Epidermal melanocyte (primary cell): ENCODE data around the gene SHPK.

Experiments used
- DNase-seq: peaks from one replicate; pipeline ENCODE4 v3.0.0; 2011; ENCODE audit warnings: low spot score; ENCODE audit not compliant: insufficient read length

SHPK gene

GRCh38 chr17:3627769-3628167 lies 8.3 kb downstream of the SHPK start:
- DNase-seq, result no peak

DNA sequence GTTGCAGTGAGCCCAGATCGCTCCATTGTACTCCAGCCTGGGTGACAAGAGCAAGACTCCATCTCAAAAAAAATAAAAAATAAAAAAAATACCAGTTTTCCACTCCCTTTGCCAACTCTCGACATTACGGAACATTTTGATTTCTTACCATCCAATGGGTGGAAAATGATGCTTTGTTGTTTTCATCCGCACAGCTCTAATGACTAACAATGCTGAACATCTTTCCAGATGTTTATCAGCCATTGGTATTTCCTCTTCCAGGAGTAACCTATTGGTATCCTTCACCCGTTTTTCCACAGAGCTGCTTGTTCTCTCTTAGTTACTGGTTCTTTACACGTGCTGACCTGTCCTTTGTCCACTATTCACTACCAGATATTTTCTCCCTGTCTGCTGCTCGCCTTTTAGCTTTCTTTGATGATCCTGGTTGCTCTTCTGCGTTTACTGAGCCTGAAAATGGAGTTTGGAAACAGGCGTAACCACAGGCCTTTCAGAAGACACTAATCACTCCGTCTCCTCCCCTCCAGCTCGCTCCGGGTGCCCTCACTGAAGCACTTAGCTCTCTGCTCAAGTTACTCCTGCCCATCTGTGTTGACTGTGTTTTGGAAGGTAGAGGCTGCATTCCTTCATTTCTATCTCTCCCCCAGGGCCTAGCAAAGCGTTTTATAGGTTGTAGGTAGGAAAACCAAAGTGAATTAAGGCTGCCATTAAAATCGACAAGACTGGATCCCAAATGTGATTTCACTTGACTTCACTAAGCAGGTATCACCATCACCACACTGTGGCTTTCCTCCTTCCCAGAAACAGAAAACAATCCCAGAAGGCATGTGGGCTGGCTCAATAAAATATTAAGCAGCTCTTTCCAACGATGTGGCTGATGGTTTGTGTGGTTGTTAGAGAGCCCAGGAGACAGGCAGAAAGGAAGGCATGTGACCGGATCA lies 8.9 kb downstream of the SHPK start:
- DNase-seq, result no peak

DNA sequence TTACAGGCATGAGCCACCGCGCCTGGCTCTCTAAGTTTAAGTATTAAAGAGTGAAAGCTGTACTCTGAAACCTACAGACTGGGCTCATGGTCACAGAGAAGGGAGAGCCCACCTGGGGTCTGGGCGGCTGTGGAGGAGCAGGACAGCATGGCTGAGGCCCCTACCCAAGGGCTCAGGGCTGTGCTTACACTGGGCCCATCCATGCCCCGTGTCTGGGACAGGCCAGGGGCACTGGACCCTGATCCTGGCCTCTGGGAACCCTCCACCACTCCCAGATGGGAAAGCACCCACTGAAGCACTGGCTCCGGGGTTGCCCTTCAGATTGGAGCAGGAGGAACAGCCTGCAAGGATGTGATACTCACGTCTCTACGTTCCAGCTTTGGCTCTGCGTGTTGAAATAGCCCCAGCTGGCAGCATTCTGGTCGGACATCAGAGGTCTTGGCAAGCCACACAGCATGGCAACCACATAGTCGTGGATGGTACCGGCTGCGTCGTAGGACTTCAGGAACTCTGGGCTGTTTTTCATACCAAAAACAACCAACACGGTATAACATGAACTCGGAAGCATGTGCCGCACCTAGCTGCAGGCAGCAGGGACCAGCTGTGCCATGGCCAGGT lies 13.0 kb downstream of the SHPK start:
- no peak for DNase-seq

- no peak for DNase-seq
These were observed 14.8 kb downstream of the SHPK start for GRCh38 chr17:3621146-3621720.

DNA sequence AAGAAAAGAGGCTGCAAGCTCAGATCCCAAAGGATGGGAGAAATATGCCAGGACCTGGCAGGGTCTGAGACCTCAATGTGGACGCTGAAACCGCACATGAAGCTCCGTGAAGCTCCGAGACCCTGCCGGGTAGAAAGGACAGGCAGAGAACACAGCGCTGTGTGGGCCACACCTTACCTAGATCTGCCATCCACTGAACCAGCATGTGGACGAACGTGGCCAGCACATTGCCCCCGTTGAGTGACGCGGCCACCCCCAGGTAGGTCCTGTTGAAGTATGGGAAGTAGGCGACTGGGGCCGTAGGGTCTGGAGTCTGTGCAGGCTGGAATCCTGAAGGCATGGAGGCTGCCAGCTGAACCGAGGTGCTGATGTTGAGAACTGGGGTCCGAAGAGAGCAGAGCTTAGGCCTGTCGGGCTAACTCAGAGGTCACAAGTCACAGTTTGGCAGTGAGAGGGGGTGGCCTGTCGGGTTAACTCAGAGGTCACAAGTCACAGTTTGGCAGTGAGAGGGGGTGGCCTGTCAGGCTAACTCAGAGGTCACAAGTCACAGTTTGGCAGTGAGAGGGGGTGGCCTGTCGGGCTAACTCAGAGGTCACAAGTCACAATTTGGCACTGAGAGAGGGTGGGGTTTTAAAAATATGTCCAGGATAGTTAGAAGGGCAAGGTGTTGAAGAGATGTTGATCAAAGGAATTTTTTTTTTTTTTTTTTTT lies 20.7 kb downstream of the SHPK start:
- DNase-seq, result no peak

DNA sequence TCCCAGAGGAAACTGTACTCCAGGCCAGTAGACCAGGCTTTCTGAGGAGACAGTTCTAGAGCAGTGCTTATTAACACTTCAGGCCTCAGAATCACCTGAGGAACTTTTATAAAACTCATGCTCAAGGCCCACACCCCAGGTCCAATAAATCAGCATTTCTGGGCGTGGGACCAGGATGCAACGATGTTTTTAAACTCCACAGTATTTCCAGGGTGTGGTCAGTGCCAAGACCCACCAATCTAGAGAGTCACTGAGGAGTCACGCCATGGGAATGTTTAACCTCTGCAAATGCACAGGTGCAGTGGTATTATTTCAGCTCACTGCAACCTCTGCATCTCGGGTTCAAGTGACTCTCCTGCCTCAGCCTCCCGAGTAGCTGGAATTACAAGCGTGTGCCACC lies 22.9 kb downstream of the SHPK start:
- DNase-seq, result no peak

- no peak for DNase-seq
These were observed 25.5 kb downstream of the SHPK start for GRCh38 chr17:3610523-3610922.

DNA sequence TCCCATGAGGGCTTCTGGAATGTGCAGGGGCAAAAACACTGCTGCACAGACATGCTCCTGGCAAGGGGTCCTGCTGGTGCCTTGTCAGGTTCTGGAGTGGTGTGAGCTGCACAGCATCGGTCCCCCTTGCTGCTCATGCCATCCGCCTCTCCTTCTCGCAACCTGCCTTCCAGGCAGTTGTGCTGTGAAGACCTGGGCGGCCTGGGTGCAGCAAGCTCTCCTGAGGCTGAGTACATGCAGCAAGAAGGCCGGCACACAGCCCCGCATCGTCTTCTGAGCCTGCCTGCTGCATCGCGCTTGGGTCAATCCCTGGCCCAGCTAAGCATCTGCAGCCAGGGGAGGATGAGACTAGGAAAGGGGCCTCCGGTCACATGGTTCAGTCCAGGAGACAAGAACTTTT lies 26.4 kb downstream of the SHPK start:
- DNase-seq, result no peak

GRCh38 chr17:3603870-3604259 lies 32.2 kb downstream of the SHPK start:
- no peak for DNase-seq

GRCh38 chr17:3603119-3603869 lies 32.8 kb downstream of the SHPK start:
- no peak for DNase-seq

- no peak for DNase-seq
These were observed 33.6 kb downstream of the SHPK start for GRCh38 chr17:3602499-3602898.

DNA sequence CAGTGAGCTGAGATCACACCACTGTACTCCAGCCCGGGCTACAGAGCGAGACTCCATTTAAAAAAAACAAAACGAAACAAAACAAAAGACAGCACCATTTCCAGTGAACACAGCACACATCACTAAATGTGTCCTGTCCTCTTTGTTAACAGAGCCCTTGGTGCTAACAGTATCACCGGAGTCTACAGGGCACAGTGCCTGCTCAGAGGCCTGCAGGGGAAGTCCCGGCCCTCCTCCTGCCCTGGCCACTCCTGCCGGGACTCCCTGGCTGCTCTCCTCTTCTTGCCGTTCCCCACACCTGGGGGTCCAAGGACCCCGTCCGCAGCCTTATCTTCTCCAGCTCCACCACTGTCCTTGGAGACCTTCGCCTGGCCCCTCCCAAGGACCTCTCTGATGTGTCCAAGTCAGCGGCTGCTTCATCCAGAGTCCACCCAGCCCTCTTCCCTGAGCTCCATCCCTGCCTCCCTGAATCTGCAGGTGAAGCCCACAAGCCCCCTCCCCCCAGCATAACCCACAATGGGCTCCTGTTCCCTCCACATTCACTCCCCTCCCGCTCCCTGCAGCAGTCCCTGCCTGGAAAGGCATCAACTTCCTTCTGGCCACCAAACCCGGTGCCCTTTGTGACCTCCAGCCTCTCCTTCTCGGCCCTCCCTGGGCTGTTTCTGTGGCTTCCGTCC lies 35.4 kb downstream of the SHPK start:
- no peak for DNase-seq

DNA sequence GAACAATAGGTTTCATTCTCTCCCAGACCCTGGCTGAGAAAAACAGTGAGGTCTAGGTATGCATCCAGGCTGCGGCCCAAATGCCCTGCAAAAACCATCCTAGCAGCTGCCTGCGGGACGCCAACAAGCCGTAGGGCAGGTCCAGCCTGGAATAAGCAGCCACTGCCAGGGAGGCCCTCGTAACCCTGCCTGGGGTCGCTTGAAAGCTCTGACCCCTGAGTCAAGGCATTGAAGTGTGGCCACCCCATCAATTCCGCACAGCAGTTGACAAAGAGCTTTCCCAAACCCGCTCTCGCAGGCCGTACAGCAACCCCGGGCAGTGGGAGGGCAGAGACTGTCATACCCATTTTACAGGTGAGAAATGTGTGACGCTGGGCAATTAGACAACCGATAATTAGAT lies 38.0 kb downstream of the SHPK start:
- no peak for DNase-seq

GRCh38 chr17:3596804-3597464 lies 39.1 kb downstream of the SHPK start:
- DNase-seq, result no peak

- DNase-seq, result no peak
These were observed 41.1 kb downstream of the SHPK start for GRCh38 chr17:3594976-3595375.

DNA sequence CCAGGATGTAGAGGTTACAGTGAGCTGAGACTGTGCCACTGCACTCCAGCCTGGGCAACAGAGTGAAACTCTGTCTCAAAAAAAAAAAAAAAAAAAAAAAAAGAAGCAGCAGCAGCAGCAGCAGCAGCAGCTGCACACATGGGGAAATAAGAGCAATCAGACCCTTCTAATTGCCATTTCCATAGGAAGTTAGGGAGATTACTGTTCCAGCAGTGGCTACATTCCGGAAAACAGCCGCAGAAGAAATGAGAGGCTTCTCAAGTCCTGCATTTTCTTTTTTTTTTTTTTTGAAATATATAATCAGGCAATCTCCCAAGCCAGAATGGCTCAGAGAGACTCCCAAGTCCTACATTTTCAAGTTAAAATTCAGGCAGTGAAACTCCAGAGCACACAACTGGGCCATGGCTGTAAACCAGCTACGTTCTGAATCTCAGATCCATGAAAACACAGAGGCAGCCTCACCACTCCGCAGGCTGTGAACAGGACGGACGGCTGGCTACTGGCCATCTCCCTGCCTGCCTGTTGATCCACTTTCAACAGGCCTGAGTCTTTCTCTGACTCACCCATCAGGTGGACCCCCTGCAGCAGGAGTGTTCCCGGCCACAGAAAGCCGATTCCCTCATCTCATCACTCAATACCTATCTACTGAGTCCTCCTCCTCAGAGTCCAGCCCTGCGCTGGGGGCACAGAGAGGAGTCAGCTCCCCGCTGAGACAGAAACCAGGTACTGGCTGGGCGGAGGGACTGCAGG lies 41.8 kb downstream of the SHPK start:
- DNase-seq, result no peak

GRCh38 chr17:3593384-3593783 lies 42.7 kb downstream of the SHPK start:
- no peak for DNase-seq

DNA sequence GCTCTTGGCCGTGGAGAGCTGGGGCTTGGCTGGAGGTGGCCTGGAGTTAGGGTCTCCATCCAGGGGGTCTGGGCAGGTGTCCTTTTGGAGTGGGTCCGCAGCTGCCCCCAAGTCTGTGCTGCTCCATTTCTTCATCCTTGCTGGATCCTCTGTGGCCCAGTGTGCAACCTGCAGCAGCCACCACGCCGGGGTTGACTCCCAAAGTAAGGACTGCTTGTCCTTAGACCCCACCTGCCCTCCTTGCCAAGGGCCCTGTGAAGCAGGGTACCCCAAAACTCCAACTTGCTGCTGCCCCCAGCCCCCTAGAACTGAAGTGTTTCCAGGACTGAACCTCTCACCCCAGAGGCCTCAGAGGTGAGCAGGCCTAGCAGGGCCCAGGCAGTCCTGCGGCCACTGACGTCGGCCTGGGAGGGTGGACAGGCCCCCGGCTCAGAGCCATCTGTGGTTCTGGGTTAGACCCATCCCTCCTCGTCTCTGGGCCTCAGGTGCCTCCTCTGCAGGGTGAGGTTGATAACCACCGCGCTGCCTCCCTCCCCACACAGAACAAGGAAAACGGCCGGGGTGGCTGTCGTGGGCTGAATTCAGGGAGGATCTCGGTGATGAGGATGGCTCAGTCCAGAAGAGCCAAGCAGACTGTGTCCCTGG lies 43.7 kb downstream of the SHPK start:
- DNase-seq, result no peak

- no peak for DNase-seq
These were observed 45.3 kb downstream of the SHPK start for GRCh38 chr17:3590768-3591167.
